ENCODE data around the gene LAX1.

LAX1 gene

GRCh38 chr1:203805689-203806088 is 40.7 kb downstream of the LAX1 start:
- Histone ChIP-seq H3K36me3 (ENCODE audit: control insufficient read depth, insufficient read depth, low read length) (peaks cover 25% of the 10 kb centered on the region), H3K4me3 (ENCODE audit: insufficient read depth, low read depth, low read length) (no peak overlapping the region), H3K9me3 (ENCODE audit: control insufficient read depth, low read length) (no peaks in the 10 kb centered on the region), H3K27ac (ENCODE audit: insufficient read depth, low read depth, low read length, poor library complexity, severe bottlenecking) (no peak overlapping the region), H3K4me1 (ENCODE audit: control insufficient read depth, insufficient read depth, low read length) (no peaks in the 10 kb centered on the region), H3K27me3 (ENCODE audit: control insufficient read depth, insufficient read depth, low read length, poor library complexity, severe bottlenecking) (no peaks in the 10 kb centered on the region)
- 92 to 96% methylated on average over 7 of the region's 7 CpGs for WGBS, 2 experiments

- no peaks in the 10 kb centered on the region for H3K4me1 ChIP-seq (ENCODE audit: control insufficient read depth, insufficient read depth, low read length)
- H3K9me3 ChIP-seq (ENCODE audit: control insufficient read depth, low read length), result no peaks in the 10 kb centered on the region
- H3K4me3 ChIP-seq (ENCODE audit: insufficient read depth, low read depth, low read length), result no peak overlapping the region
- H3K27ac ChIP-seq (ENCODE audit: insufficient read depth, low read depth, low read length, poor library complexity, severe bottlenecking), result no peak overlapping the region
- 95% methylated on average over 2 of the region's 2 CpGs for WGBS, 2 experiments
- no peaks in the 10 kb centered on the region for H3K27me3 ChIP-seq (ENCODE audit: control insufficient read depth, insufficient read depth, low read length, poor library complexity, severe bottlenecking)
- peaks cover 25% of the 10 kb centered on the region for H3K36me3 ChIP-seq (ENCODE audit: control insufficient read depth, insufficient read depth, low read length)
Observed at GRCh38 chr1:203807196-203807595, 42.2 kb downstream of the LAX1 start.

- 90 to 100% methylated on average over 2 of the region's 2 CpGs for WGBS, 2 experiments
- Histone ChIP-seq H3K4me1 (ENCODE audit: control insufficient read depth, insufficient read depth, low read length) (no peaks in the 10 kb centered on the region), H3K27me3 (ENCODE audit: control insufficient read depth, insufficient read depth, low read length, poor library complexity, severe bottlenecking) (no peaks in the 10 kb centered on the region), H3K27ac (ENCODE audit: insufficient read depth, low read depth, low read length, poor library complexity, severe bottlenecking) (no peak overlapping the region), H3K4me3 (ENCODE audit: insufficient read depth, low read depth, low read length) (no peak overlapping the region), H3K36me3 (ENCODE audit: control insufficient read depth, insufficient read depth, low read length) (peaks cover 21% of the 10 kb centered on the region), H3K9me3 (ENCODE audit: control insufficient read depth, low read length) (no peaks in the 10 kb centered on the region)
Observed at GRCh38 chr1:203813581-203814341, 48.8 kb downstream of the LAX1 start.

- Histone ChIP-seq H3K4me3 (ENCODE audit: insufficient read depth, low read depth, low read length) (no peak overlapping the region), H3K36me3 (ENCODE audit: control insufficient read depth, insufficient read depth, low read length) (peaks cover 32% of the 10 kb centered on the region), H3K9me3 (ENCODE audit: control insufficient read depth, low read length) (no peaks in the 10 kb centered on the region), H3K27ac (ENCODE audit: insufficient read depth, low read depth, low read length, poor library complexity, severe bottlenecking) (no peak overlapping the region), H3K27me3 (ENCODE audit: control insufficient read depth, insufficient read depth, low read length, poor library complexity, severe bottlenecking) (no peaks in the 10 kb centered on the region), H3K4me1 (ENCODE audit: control insufficient read depth, insufficient read depth, low read length) (no peaks in the 10 kb centered on the region)
- WGBS, 2 experiments, result 87 to 99% methylated on average over 5 to 6 of the region's 6 CpGs
Observed at GRCh38 chr1:203818399-203818798, 53.4 kb downstream of the LAX1 start.

GRCh38 chr1:203823306-203823705 is 58.3 kb downstream of the LAX1 start:
- no peak overlapping the region for H3K4me3 ChIP-seq (ENCODE audit: insufficient read depth, low read depth, low read length)
- H3K36me3 ChIP-seq (ENCODE audit: control insufficient read depth, insufficient read depth, low read length), result peaks cover 49% of the 10 kb centered on the region
- H3K27ac ChIP-seq (ENCODE audit: insufficient read depth, low read depth, low read length, poor library complexity, severe bottlenecking), result no peak overlapping the region
- H3K4me1 ChIP-seq (ENCODE audit: control insufficient read depth, insufficient read depth, low read length), result no peaks in the 10 kb centered on the region
- H3K27me3 ChIP-seq (ENCODE audit: control insufficient read depth, insufficient read depth, low read length, poor library complexity, severe bottlenecking), result no peaks in the 10 kb centered on the region
- WGBS, 2 experiments, result 96 to 97% methylated on average over 1 of the region's 1 CpG
- no peaks in the 10 kb centered on the region for H3K9me3 ChIP-seq (ENCODE audit: control insufficient read depth, low read length)
